Measurements from ENCODE around the gene INTS11. TPM values are rescaled to one million over a fixed set of nuclear protein-coding genes. Genes with fewer than 3 reads are reported as not detected.

INTS11 gene
- polyA plus RNA-seq, 3 donors: 92.8 to 117 (median 98.6) TPM

GRCh38 chr1:1284221-1285101, 40.0 kb downstream of the INTS11 start:
- WGBS, 3 donors: 74 to 87% (median 84%) methylated on average over 28 to 32 of the region's 32 CpGs
- H3K27ac ChIP-seq (ENCODE audit: low read depth, low read length): no peak overlapping the region

GRCh38 chr1:1283821-1284220, 40.6 kb downstream of the INTS11 start:
- WGBS, 3 donors: 13% methylated on average over 7 to 8 of the region's 9 CpGs
- H3K27ac ChIP-seq (ENCODE audit: low read depth, low read length): no peak overlapping the region

DNA sequence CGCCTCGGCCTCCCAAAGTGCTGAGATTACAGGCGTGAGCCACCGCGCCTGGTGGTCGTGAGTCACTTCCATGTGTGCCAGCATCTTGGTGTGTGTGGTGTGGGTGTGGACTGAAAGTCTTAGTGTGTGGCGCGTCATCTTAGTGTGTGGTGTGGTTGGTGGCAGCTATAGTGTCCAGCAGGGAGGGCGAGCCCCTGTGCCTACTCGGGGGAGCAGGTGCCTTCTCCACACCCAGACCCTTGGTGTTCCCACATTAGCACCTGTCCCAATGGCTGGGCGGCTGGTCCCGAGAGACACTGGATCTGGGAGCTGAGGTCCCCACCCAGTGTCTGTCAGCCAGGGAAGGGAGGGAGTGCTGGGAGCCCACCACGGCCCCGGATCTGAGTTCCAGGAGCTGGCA, 41.5 kb downstream of the INTS11 start:
- WGBS, 3 donors: 81 to 91% (median 83%) methylated on average over 14 of the region's 14 CpGs
- no peak overlapping the region for H3K27ac ChIP-seq (ENCODE audit: low read depth, low read length)

DNA sequence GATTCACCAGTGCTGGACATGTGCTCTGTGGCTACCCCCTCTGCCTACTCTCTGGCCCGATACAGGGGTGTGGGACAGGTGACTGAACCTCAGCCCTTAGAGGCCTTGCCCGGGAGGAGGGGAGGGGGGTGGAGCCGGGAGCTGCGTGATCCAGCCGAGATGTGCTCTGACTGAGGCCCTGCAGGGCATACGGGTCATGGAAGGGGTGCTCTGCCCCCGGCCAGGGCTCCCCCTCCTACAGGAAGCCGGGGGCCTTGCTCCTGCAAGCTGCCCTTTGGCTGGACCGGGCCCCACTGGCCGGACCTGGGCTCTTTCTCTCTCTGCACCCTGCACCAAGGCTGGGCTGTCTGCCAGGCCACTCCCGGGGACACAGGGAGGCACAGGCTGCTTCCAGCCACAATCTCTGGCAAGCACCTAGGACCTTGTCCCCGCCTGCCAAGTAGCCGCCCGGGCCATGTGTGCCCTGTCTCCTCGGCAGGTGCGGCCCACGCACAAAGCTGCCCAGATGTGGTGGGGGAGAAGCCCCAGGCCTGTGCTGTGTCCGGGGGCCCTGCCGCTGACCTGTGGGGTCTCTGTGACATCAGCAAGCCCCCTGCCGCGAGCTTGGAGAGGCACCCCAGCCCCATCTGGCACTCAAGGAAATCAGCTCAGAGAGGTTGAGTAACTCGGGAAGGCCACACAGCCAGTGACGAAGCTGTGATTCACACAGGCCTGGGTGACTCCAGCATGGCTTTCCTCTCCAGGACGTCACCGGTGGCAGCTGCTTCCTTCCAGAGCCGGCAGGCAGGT, 42.7 kb downstream of the INTS11 start:
- H3K27ac ChIP-seq (ENCODE audit: low read depth, low read length): no peak overlapping the region
- WGBS, 3 donors: 16 to 60% (median 52%) methylated on average over 22 to 26 of the region's 26 CpGs

- WGBS, 3 donors: 89 to 91% (median 90%) methylated on average over 20 to 21 of the region's 21 CpGs
- H3K27ac ChIP-seq (ENCODE audit: low read depth, low read length): no peak overlapping the region
Observed at GRCh38 chr1:1280782-1281481, 43.5 kb downstream of the INTS11 start.

GRCh38 chr1:1279028-1279427, 45.4 kb downstream of the INTS11 start:
- no peak overlapping the region for H3K27ac ChIP-seq (ENCODE audit: low read depth, low read length)
- WGBS, 3 donors: 91 to 94% (median 94%) methylated on average over 16 to 17 of the region's 17 CpGs

DNA sequence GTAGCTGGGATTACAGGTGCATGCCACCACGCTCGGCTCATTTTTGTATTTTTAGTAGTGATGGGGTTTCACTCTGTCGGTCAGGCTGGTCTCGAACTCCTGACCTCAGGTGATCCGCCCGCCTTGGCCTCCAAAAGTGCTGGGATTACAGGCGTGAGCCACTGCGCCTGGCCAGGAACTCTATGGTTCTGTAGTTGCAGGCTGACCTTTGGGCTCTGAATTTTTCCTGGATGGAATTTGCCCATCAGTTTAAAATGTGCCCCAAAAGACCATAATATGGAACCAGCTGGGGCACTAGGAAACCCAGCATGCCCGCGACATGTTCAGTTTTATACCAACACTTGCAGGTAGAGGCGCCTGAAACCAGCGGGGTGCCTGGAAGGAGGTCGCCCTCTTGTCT, 45.8 kb downstream of the INTS11 start:
- no peak overlapping the region for H3K27ac ChIP-seq (ENCODE audit: low read depth, low read length)
- 89 to 96% (median 94%) methylated on average over 13 of the region's 13 CpGs for WGBS, 3 donors

DNA sequence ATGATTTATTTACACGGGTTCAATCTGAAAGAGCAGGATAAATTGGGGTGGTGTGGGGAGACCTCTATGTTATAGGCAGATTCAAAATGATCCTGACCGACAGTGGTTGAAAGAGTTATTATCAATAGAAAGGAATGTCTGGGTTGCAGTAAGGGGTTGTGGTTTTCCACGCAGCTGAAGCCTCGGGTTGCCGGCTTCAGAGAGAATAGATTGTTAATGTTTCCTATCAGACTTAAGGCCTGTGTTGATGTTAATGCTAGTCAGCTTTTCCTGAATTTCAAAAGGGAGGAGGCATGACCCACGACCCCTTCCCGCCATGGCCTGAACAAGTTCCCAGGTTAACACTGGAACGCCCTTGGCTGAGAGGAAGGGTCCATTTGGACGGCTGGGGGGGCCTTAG, 48.6 kb downstream of the INTS11 start:
- H3K27ac ChIP-seq (ENCODE audit: low read depth, low read length): no peak overlapping the region
- 80 to 85% (median 83%) methylated on average over 9 of the region's 9 CpGs for whole genome bisulfite sequencing, 3 donors

DNA sequence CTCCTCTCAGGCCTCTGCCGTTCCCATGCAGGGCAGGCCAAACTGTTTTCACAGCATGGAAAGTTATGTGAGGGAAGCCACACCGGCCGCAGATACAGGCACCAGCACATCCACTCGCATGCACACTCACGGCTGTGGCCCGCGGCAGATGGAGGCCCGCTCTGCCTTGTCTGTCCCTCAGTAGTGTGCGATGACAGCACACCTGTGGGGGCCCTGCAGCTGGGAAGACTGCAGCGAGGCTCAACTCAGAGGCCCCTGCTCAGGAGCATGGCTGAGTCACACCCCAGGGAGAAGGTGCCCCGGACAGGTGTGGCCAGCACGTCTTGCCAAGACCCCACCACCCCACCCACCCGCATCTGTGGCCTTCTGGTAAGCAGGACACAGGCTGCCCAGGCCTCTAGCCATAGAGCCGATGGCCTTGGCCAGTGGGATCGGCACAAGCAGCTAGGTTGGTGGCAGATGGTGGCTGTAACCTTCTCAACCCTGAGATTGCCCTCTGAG, 49.5 kb downstream of the INTS11 start:
- WGBS, 3 donors: 89 to 93% (median 92%) methylated on average over 15 of the region's 15 CpGs
- no peak overlapping the region for H3K27ac ChIP-seq (ENCODE audit: low read depth, low read length)

- WGBS, 3 donors: 20 to 23% (median 22%) methylated on average over 31 of the region's 31 CpGs
- H3K27ac ChIP-seq (ENCODE audit: low read depth, low read length): no peak overlapping the region
Observed at GRCh38 chr1:1274299-1274930, 50.0 kb downstream of the INTS11 start.

GRCh38 chr1:1273512-1274298, 50.8 kb downstream of the INTS11 start, which contains the start of gene UBE2J2:
Gene UBE2J2 (minus strand): TSS chr1:1273854. CDS start chr1:1267992, 5,862 bp downstream.
- 0 to 1% (median 1%) methylated on average over 55 to 105 of the region's 105 CpGs for WGBS, 3 donors
- peak within 1 kb of the TSS; percentile 61 for H3K27ac ChIP-seq (ENCODE audit: low read depth, low read length)

GRCh38 chr1:1273209-1273511, 51.3 kb downstream of the INTS11 start:
- 0% methylated on average over 30 to 31 of the region's 31 CpGs for WGBS, 3 donors
- H3K27ac ChIP-seq (ENCODE audit: low read depth, low read length): no peak overlapping the region

DNA sequence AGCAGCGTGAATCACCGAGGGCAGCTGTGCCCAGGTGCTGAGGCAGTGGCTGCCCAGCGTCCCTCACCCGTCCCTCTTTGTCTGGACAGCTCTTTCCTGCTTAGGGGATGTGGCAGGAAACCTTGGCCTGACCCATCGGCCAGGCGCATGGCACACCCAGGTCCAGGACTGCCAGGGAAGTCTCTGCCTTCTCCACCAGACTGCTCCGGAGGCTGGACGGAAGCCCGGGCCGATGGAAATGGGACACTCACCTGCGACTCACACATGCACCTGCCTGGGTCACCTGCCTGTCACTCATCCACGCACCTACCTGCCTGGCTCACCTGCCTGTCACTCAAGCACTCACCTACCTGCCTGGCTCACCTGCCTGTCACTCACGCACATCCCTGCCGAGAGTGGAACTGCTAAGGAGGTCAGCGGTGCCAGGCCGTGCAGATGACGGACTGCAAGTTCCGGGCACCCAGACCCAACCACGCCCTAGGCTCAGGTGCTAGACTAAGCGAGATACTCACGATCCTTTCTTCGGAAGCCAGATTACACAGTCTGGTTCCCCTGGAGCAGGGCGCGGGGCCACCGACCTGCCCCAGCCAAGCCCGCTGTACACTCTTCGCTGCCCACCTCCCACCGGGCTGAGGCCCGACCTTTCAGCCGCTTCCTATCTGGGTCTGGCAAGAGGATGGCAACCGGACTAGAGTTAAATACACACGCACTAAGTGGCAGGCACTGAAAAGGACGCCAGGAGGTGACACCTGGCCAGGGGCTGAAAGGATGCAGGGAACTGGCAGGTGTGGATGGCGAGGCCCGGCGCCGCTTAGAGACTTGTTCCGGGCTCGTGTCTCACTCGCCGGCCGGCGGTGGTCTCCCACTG, 51.9 kb downstream of the INTS11 start:
- WGBS, 3 donors: 19 to 37% (median 28%) methylated on average over 43 of the region's 43 CpGs
- no peak overlapping the region for H3K27ac ChIP-seq (ENCODE audit: low read depth, low read length)

DNA sequence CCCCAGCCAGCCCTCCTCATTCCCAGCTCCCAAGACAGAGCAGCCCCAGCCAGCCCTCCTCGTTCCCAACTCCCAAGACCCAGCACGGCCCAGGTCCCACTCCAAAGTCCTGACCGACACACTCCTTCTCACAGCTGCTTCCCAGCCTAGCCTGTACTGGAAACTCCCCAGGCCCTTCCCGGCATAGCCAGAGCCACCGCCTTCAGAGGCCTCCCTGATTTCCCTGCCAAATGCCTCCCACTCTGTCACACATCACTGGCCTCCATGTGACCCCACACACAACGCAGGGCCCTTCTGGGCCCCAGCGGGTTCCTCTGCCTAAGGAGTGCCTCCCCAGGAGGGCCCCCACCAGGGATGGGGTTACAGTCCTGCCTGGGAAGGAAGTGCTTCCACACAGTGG, 53.6 kb downstream of the INTS11 start:
- H3K27ac ChIP-seq (ENCODE audit: low read depth, low read length): no peak overlapping the region
- WGBS, 3 donors: 61 to 70% (median 65%) methylated on average over 7 of the region's 7 CpGs

DNA sequence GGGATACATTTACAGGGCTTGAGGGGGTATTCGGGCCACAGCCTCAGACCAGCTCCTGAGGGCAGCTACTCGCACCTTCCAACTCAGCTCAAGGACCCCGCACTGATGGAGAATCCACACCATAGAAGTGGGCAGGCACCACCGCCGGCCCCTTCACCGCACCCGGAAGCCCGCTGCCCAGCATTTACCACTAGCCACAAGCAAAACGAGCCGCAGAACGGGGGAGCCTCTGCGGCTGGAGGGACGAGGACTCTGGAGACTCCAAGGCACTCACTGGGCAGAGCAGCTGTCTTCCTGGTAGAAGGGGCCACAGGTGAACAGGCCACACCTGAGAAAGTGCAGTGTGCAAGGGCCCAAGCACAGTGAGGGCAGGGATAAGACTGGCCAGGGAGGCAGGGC, 56.2 kb downstream of the INTS11 start:
- WGBS, 3 donors: 95 to 97% (median 96%) methylated on average over 13 of the region's 13 CpGs
- no peak overlapping the region for H3K27ac ChIP-seq (ENCODE audit: low read depth, low read length)

DNA sequence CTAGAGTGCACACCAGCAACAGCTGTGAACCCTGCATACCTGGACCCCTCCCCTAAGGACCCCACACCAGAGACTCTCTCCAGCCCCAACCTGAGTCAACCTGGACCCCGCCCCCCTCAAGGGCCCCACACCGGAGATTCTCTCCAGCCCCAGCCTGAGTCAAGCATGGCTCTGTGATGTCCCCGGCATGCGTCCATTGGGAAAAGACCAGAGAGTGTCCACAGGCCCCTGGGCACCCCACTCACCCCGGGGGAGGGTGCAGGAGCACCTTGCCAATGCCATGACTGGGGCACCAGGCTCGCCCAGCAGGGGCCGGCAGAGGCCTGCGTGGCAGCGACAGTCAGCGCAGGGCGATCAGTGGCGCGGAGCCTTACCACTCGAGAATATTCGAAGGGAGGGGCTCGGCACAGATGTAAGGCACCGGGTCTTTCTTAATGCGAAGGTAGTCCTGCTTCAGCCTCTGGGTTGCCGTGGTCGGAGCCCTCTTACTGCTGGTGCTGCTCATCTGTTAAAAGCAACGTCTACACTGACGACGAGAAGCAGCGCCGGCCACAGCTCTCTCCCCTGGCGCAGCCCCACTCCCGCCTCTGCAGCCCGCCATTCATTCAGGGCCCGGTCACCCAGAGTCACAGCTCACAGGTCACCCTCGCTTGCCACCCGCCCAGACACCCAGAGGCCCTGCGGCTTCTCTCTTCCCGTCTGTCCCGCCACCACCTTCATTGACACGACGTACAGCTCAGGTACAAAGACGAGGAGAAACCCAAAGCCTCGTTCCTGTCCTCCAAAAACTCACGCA, 56.8 kb downstream of the INTS11 start:
- no peak overlapping the region for H3K27ac ChIP-seq (ENCODE audit: low read depth, low read length)
- 94 to 96% (median 94%) methylated on average over 39 of the region's 39 CpGs for WGBS, 3 donors
